HL-60/S4 (cell line): ENCODE results near the gene EEF1AKMT1.
"Not testable (repeated sequence)": the region's sequence is repeated elsewhere in the genome, so short reads cannot be mapped to it uniquely, and the experiment has no call there.

Experiments used
- in situ Hi-C: fragments of 300-500 bp; cut with MboI; formaldehyde crosslinking; loops from 2 replicates; pipeline ENCODE4 v1.14.3; 2022; ENCODE audit warnings: low sequenced_read_pairs

The EEF1AKMT1 gene

DNA sequence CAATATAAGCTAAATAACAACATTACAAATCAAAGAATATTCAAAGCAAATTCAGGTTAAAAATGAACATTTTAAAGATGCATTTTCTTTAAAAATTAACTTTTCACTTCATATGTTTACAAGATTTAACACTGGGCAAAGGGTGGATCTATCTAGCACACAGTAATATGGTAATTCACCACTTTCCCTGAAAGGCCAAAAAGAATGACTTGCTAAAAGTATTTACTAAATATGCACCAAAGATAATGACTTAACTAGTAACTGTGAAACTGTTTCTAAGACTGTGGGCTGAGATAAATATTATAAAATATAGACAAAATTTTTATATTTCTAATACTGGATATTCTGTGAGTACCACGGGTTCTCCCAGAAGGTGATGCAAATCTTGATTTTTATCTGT lies 4.5 kb upstream of the EEF1AKMT1 start:
- in situ Hi-C loops: no loop called here

DNA sequence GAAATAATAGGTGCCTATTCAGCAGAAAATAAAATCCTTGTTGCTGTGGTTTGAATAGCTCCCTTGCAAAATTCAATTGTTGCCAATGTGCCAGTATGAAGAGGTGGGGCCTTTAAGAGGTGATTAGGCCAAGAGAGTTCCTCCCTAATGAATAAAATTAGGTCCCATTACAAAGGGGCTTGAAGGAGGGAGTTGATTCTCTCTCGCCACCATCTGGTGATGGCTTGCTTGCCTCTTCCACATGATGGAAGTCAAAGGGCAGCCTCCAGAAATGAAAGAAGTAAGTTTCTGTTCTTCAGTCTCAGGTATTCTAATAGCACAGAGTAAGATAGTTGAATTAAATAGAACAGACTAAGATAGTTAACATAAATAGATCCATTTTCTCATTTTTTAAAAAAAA lies 3.0 kb upstream of the EEF1AKMT1 start:
- in situ Hi-C loops: no loop called here

DNA sequence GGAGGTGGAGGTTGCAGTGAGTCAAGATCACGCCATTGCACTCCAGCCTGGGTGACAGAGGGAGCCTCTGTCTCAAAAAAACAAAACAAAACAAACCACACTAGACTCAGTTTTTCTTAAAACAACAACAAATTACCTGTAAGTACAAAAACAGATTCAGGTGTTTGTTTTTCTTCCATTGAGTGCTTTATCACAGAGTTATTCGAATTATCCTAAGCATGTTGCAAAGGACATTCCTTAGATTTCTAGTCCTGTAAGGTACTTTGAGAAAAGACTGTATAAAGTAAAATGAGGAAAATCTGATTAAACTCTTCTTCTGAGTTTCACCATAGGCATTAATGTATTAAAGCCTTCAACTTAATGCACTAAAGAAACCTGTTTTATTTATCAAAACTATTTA lies 2.2 kb upstream of the EEF1AKMT1 start:
- in situ Hi-C loops: no loop called here

- in situ Hi-C loops: no loop called here
These were observed 985 bp upstream of the EEF1AKMT1 start for GRCh38 chr13:20774746-20775145.

DNA sequence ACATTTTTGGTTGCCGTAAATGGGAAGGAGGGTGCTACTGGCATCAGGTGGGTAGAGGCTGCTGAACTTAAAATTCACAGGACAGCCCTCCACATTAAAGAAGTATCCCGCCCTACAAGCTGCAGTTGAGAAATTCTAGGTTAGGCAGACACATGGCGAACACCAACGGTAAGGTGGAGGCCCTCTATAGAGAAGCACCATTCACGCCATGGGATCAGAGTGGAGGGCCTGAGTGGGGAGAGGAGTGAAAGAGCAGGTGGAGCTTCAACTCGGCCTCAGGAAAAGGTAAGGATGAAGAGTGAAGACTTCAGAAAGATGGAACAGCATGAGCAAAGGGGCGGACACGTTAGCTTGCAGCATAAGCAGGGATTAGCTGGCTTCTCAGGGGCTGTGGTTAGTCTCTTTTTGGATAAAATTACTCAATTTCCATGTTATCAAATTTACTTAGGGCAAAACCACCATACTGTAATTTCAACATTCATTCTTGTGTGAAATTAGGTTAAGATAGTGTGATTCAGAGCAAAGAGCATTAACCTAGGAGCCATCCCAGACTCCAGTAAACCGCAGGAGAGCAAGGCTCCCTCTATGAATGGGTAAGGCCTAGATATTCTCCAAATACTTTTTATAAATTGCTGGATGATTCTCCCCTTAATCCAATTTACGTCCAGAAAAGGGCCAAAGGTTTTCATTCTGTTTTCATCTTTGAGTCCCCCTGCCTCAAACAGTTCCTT lies 1.2 kb downstream of the EEF1AKMT1 start:
- in situ Hi-C loops: no loop called here

DNA sequence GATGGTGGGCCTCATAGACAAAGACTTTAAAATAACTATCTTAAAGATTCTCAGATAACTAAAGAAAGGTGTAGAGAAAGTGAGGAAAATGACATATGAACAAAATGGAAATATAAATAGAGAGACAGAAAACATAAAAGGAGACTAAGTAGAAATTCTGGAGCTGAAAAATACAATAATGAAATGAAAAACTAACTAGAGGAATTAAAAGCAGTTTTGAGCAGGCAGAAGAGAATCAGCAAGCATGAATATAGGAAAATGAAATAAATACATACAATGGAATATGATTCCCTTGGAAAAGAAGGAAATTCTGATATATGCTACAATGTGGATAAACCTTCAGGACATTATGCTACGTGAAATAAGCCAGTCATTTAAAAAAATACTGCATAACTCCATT lies 3.9 kb downstream of the EEF1AKMT1 start:
- in situ Hi-C loops: no loop called here

GRCh38 chr13:20769091-20769490 lies 4.7 kb downstream of the EEF1AKMT1 start:
- in situ Hi-C loops: no loop called here

GRCh38 chr13:20767309-20767943 lies 6.3 kb downstream of the EEF1AKMT1 start:
- in situ Hi-C loops: no loop called here

GRCh38 chr13:20760872-20761271 lies 12.9 kb downstream of the EEF1AKMT1 start:
- in situ Hi-C loops: no loop called here

GRCh38 chr13:20754009-20754408 lies 19.8 kb downstream of the EEF1AKMT1 start:
- in situ Hi-C loops: no loop called here

DNA sequence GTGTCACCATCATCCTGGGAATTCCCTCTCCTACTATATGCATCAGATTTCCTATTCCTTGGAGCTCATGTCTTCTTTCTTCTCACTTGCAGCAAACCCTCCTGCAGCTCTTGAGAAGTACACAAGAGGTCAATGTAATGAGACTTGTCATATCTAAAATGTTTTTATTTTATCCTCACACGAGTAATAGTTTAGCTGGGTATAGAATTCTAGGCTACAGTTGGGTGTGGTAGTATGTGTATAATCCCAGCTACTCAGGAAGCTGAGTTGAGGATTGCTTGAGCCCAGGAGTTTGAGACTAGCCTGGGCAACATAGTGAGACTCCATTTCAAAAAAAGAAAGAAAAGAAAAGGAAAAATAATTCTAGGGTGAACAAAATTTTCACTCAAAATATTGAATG lies 24.4 kb downstream of the EEF1AKMT1 start:
- in situ Hi-C loops: no loop called here

DNA sequence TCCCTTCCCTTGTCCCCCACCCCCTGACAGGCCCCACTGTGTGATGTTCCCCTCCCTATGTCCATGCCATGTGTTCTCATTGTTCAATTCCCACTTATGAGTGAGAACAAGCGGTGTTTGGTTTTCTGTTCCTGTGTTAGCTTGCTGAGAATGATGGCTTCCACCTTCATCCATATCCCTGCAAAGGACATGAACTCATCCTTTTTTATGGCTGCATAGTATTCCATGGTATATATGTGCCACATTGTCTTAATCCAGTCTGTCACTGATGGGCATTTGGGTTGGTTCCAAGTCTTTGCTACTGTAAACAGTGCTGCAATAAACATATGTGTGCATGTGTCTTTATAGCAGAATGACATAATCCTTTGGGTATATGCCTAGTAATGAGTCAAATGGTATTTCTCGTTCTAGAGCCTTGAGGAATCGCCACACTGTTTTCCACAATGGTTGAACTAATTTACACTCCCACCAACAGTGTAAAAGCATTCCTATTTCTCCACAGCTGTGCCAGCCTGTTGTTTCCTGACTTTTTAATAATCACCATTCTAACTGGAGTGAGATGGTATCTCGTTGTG lies 29.8 kb downstream of the EEF1AKMT1 start:
- in situ Hi-C loops: not testable (repeated sequence)

DNA sequence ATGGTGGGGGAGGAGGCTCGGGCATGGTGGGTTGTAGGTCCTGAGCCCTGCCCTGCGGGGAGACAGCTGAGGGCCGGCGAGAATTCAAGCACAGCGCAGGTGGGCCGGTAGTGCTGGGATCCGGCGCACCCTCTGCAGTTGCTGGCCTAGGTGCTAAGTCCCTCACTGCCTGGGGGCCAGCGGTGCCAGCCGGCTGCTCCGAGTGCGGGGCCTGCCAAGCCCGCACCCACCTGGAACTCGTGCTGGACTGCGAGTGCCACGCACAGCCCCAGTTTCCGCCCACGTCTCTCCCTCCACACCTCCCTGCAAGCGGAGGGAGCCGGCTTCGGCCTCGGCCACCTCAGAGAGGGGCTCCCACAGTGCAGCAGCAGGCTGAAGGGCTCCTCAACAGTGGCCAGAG lies 33.7 kb downstream of the EEF1AKMT1 start:
- in situ Hi-C loops: no loop called here

DNA sequence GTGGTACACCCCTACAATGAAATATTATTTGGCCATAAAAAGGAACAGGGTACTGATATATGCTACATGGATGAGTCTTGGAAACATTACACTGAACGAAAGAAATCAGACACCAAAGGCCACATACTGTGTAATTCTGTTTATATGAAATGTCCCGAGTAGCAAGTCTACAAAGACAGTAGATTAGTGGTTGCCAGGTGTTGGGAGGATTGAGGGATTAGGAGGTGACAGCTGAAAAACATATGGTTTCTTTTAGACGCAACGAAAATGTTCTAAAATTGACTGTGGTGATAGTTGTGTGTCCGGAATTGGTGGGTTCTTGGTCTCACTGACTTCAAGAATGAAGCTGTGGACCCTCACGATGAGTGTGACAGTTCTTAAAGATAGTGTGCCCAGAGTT lies 35.1 kb downstream of the EEF1AKMT1 start:
- in situ Hi-C loops: no loop called here

GRCh38 chr13:20729633-20730585 lies 43.9 kb downstream of the EEF1AKMT1 start:
- in situ Hi-C loops: no loop called here

GRCh38 chr13:20728579-20729311 lies 45.0 kb downstream of the EEF1AKMT1 start:
- in situ Hi-C loops: no loop called here

DNA sequence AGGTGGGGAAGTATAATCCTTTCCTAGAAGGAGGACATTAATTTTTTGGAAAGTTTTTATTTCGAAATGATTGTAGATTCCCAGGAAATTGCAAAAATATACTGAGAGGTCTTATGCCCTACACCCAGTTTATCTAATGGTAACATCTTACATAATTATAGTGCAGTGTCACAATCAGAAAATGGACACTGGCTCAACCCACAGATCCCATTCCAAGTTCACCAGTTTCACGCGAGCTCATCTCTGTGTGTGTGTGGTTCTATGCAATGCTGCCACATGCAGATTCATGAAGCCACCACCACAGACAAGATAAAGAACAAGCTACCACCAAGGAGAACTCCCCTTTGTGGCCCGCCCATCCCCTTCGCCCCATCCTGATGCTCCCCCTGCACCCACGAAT lies 45.9 kb downstream of the EEF1AKMT1 start:
- in situ Hi-C loops: no loop called here

- in situ Hi-C loops: no loop called here
These were observed 52.1 kb downstream of the EEF1AKMT1 start for GRCh38 chr13:20721454-20722357.

- in situ Hi-C loops: no loop called here
These were observed 52.7 kb downstream of the EEF1AKMT1 start for GRCh38 chr13:20721058-20721453.

GRCh38 chr13:20720499-20720898 lies 53.3 kb downstream of the EEF1AKMT1 start:
- in situ Hi-C loops: no loop called here
